Natural killer cell (primary cell): ENCODE measurements around the gene KCNJ6. TPM values are rescaled to one million over a fixed set of nuclear protein-coding genes. Genes with fewer than 3 reads are reported as not detected.

Experiments used
- ATAC-seq, 3 donors: fragments of 150-1000 bp in 2 of 3; fragments of 200-7000 bp in 1 of 3; cut with Tn5 transposase; 1 replicate in 1 of 3; 2 replicates in 2 of 3; pipeline ENCODE4 v1.10.0; 2021; ENCODE audit warnings: mild to moderate bottlenecking in 2 of 3, moderate library complexity in 2 of 3
- DNase-seq, 2 donors: peaks; one replicate each; pipeline versions ENCODE4 v3.0.0 to v3.0.0-alpha.2; 2013 to 2021; ENCODE audit warnings: mixed read lengths in 1 of 2
- H3K27ac ChIP-seq: one replicate; pipeline ENCODE4 v1.5.1; 2013; ENCODE audit warnings: mild to moderate bottlenecking, low read length
- H3K27me3 ChIP-seq: one replicate; pipeline ENCODE4 v1.6.1; 2013; ENCODE audit warnings: low read length; ENCODE audit not compliant: control insufficient read depth, insufficient read depth
- H3K36me3 ChIP-seq: one replicate; pipeline ENCODE4 v1.6.1; 2013; ENCODE audit warnings: low read length; ENCODE audit not compliant: control insufficient read depth, insufficient read depth
- H3K4me1 ChIP-seq: one replicate; pipeline ENCODE4 v1.6.1; 2013; ENCODE audit warnings: low read length; ENCODE audit not compliant: control insufficient read depth, insufficient read depth
- H3K4me3 ChIP-seq: one replicate; pipeline ENCODE4 v1.5.1; 2013; ENCODE audit warnings: low read length
- H3K9me3 ChIP-seq: one replicate; pipeline ENCODE4 v1.6.1; 2013; ENCODE audit warnings: low read length; ENCODE audit not compliant: control insufficient read depth, insufficient read depth
- H3K27ac Mint-ChIP-seq, 2 donors: one replicate each; pipeline ENCODE4 v1.8.0; 2022; ENCODE audit warnings: mild to moderate bottlenecking in 2 of 2, mixed read lengths in 2 of 2, moderate library complexity in 1 of 2
- H3K27me3 Mint-ChIP-seq, 2 donors: one replicate each; pipeline ENCODE4 v1.8.0; 2022; ENCODE audit warnings: low read depth in 2 of 2, mixed read lengths in 2 of 2
- H3K36me3 Mint-ChIP-seq: one replicate; pipeline ENCODE4 v1.8.0; 2022; ENCODE audit warnings: mixed read lengths
- H3K4me1 Mint-ChIP-seq, 2 donors: one replicate each; pipeline ENCODE4 v1.8.0; 2022; ENCODE audit warnings: mixed read lengths in 2 of 2
- H3K4me3 Mint-ChIP-seq: one replicate; pipeline ENCODE4 v1.8.0; 2022; ENCODE audit warnings: mild to moderate bottlenecking, moderate library complexity, mixed read lengths
- H3K9me3 Mint-ChIP-seq, 2 donors: one replicate each; pipeline ENCODE4 v1.8.0; 2022; ENCODE audit warnings: mixed read lengths in 2 of 2
- CTCF ChIP-seq: fragments of 200-600 bp; IDR thresholded peaks from one replicate; pipeline ENCODE4 v1.8.0; 2022; ENCODE audit warnings: antibody characterized with exemption
- WGBS: methylation state at CpG from one replicate; pipeline ENCODE4 v1.1.7; 2013; ENCODE audit warnings: missing lambda C conversion rate; ENCODE audit not compliant: insufficient coverage; 5-methylcytosine and 5-hydroxymethylcytosine counted together
- intact Hi-C: fragments of 100-400 bp; cut with micrococcal nuclease; formaldehyde crosslinking; loops from one replicate; pipeline ENCODE4 v1.14.2; 2022
- total RNA-seq, 4 donors: library from RNA; stranded (reverse); fragments of 120-200 nt in 1 of 4; gene quantifications; one replicate each; pipeline versions ENCODE4 v1.2.3 to v1.2.4, GENCODE V29; 2013 to 2022

KCNJ6 gene
- total RNA-seq, 3 donors from 2014 or later (not counting 1 experiment from before 2014, with no cell fraction given) = not detected

GRCh38 chr21:37769656-37770055 is 146.6 kb downstream of the KCNJ6 start:
- peaks cover 10 to 11% of the 10 kb centered on the region in 2 donors for H3K27me3 Mint-ChIP-seq
- no peaks in the 10 kb centered on the region for H3K4me1 Mint-ChIP-seq
- H3K9me3 Mint-ChIP-seq = no peaks in the 10 kb centered on the region
- H3K4me3 Mint-ChIP-seq = no peak overlapping the region
- Histone ChIP-seq H3K4me1 (no peaks in the 10 kb centered on the region), H3K27me3 (no peaks in the 10 kb centered on the region), H3K36me3 (no peaks in the 10 kb centered on the region), H3K4me3 (no peak overlapping the region), H3K9me3 (no peaks in the 10 kb centered on the region), H3K27ac (no peak overlapping the region)
- no peak for TF ChIP-seq CTCF
- no peaks in the 10 kb centered on the region for H3K36me3 Mint-ChIP-seq
- 0% methylated on average over 1 of the region's 1 CpG for WGBS
- ATAC-seq (no peak), DNase-seq (no peak)
- intact Hi-C loops = no loop called here
- H3K27ac Mint-ChIP-seq = no peak overlapping the region

- H3K27ac ChIP-seq = no peak overlapping the region
- Mint-ChIP-seq H3K9me3 (no peaks in the 10 kb centered on the region), H3K4me3 (no peak overlapping the region), H3K36me3 (no peaks in the 10 kb centered on the region), H3K27me3 (peaks cover 8 to 10% of the 10 kb centered on the region in 2 donors), H3K27ac (no peak overlapping the region), H3K4me1 (no peaks in the 10 kb centered on the region)
- no peaks in the 10 kb centered on the region for H3K27me3 ChIP-seq
- no peak for TF ChIP-seq CTCF
- H3K36me3 ChIP-seq = no peaks in the 10 kb centered on the region
- no peaks in the 10 kb centered on the region for H3K9me3 ChIP-seq
- DNase-seq (no peak), ATAC-seq (no peak)
- intact Hi-C loops = no loop called here
- WGBS = 92% methylated on average over 3 of the region's 5 CpGs
- H3K4me1 ChIP-seq = no peaks in the 10 kb centered on the region
- H3K4me3 ChIP-seq = no peak overlapping the region
These were observed 148.3 kb downstream of the KCNJ6 start for GRCh38 chr21:37767984-37768383.

- H3K4me1 Mint-ChIP-seq = no peaks in the 10 kb centered on the region
- Histone ChIP-seq H3K27ac (no peak overlapping the region), H3K27me3 (no peaks in the 10 kb centered on the region), H3K9me3 (no peaks in the 10 kb centered on the region), H3K36me3 (no peaks in the 10 kb centered on the region), H3K4me3 (no peak overlapping the region), H3K4me1 (no peaks in the 10 kb centered on the region)
- WGBS = 96% methylated on average over 4 of the region's 5 CpGs
- H3K9me3 Mint-ChIP-seq = no peaks in the 10 kb centered on the region
- no peak overlapping the region for H3K4me3 Mint-ChIP-seq
- no peak for DNase-seq
- intact Hi-C loops = no loop called here
- no peaks in the 10 kb centered on the region for H3K36me3 Mint-ChIP-seq
- peaks cover 8 to 10% of the 10 kb centered on the region in 2 donors for H3K27me3 Mint-ChIP-seq
- H3K27ac Mint-ChIP-seq = no peak overlapping the region
- no peak for TF ChIP-seq CTCF
- ATAC-seq = no peak
These were observed 150.1 kb downstream of the KCNJ6 start for GRCh38 chr21:37766129-37766528.

GRCh38 chr21:37765221-37765900 is 150.9 kb downstream of the KCNJ6 start:
- H3K27me3 ChIP-seq = no peaks in the 10 kb centered on the region
- no peak overlapping the region for H3K4me3 ChIP-seq
- no peak overlapping the region for H3K27ac ChIP-seq
- Mint-ChIP-seq H3K36me3 (no peaks in the 10 kb centered on the region), H3K4me3 (no peak overlapping the region), H3K27ac (no peak overlapping the region), H3K9me3 (no peaks in the 10 kb centered on the region), H3K27me3 (peaks cover 8 to 10% of the 10 kb centered on the region in 2 donors), H3K4me1 (no peaks in the 10 kb centered on the region)
- H3K36me3 ChIP-seq = no peaks in the 10 kb centered on the region
- no peaks in the 10 kb centered on the region for H3K9me3 ChIP-seq
- intact Hi-C loops = no loop called here
- 64% methylated on average over 5 of the region's 5 CpGs for WGBS
- DNase-seq = no peak
- no peaks in the 10 kb centered on the region for H3K4me1 ChIP-seq
- TF ChIP-seq CTCF = no peak
- no peak for ATAC-seq
